22Rv1 (cell line): ENCODE data around the gene BBX.

Experiments used
- CTCF ChIP-seq: fragments of 450-650 bp; IDR thresholded peaks from 2 replicates; pipeline ENCODE4 v1.5.1; 2017; ENCODE audit warnings: mild to moderate bottlenecking
- ZFX ChIP-seq: fragments of 450-650 bp; IDR thresholded peaks from 2 replicates; pipeline ENCODE4 v1.6.1; 2017; ENCODE audit warnings: antibody characterized with exemption, borderline replicate concordance

- TF ChIP-seq CTCF = no peak
- no peak for TF ChIP-seq ZFX
These were observed 325.0 kb downstream of the BBX start for GRCh38 chr3:107847791-107848190.
